PC-3 (cell line): ENCODE results near the gene KRT15.

Experiments used
- EZH2 ChIP-seq: fragments of 300-600 bp; sonication (generic); IDR thresholded peaks from one replicate; pipeline ENCODE4 v1.6.1; 2017; ENCODE audit warnings: antibody characterized with exemption, mild to moderate bottlenecking, low read length; ENCODE audit not compliant: unreplicated experiment
- EZH2phosphoT487 ChIP-seq: fragments of 300-600 bp; sonication (generic); IDR thresholded peaks from 2 replicates; pipeline ENCODE4 v1.6.1; 2018; ENCODE audit warnings: mild to moderate bottlenecking, antibody characterized with exemption, low read length, borderline replicate concordance
- TF ChIP-seq, protein P1 (sequence below): fragments of 300-600 bp; sonication (generic); conservative IDR thresholded peaks from 2 replicates; pipeline ENCODE4 v1.5.1; 2017; ENCODE audit warnings: antibody characterized with exemption, low read depth, mild to moderate bottlenecking, low read length

- TF ChIP-seq, protein P1, sequence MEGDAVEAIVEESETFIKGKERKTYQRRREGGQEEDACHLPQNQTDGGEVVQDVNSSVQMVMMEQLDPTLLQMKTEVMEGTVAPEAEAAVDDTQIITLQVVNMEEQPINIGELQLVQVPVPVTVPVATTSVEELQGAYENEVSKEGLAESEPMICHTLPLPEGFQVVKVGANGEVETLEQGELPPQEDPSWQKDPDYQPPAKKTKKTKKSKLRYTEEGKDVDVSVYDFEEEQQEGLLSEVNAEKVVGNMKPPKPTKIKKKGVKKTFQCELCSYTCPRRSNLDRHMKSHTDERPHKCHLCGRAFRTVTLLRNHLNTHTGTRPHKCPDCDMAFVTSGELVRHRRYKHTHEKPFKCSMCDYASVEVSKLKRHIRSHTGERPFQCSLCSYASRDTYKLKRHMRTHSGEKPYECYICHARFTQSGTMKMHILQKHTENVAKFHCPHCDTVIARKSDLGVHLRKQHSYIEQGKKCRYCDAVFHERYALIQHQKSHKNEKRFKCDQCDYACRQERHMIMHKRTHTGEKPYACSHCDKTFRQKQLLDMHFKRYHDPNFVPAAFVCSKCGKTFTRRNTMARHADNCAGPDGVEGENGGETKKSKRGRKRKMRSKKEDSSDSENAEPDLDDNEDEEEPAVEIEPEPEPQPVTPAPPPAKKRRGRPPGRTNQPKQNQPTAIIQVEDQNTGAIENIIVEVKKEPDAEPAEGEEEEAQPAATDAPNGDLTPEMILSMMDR: no peak
- TF ChIP-seq EZH2phosphoT487 (no peak), EZH2 (no peak)
Measured at GRCh38 chr17:41467561-41467960, 51.1 kb downstream of the KRT15 start.
